WERI-Rb-1 (cell line): ENCODE measurements around the gene EVI5.
"Not testable (repeated sequence)": the region's sequence is repeated elsewhere in the genome, so short reads cannot be mapped to it uniquely, and the experiment has no call there.

ENCODE experiments used
- DNase-seq: peaks from one replicate; pipeline ENCODE4 v3.0.0-alpha.2; 2020
- H3K27ac ChIP-seq: fragments of 250-450 bp; sonication (Bioruptor Pico); 2 replicates; pipeline ENCODE4 v1.5.1; 2020; ENCODE audit warnings: mild to moderate bottlenecking, moderate library complexity
- H3K27me3 ChIP-seq: fragments of 250-450 bp; sonication (Bioruptor Pico); 2 replicates; pipeline ENCODE4 v1.5.1; 2021; ENCODE audit warnings: mild to moderate bottlenecking, low read depth, moderate library complexity; ENCODE audit not compliant: insufficient read depth, severe bottlenecking
- H3K36me3 ChIP-seq: fragments of 250-450 bp; sonication (Bioruptor Pico); 2 replicates; pipeline ENCODE4 v1.5.1; 2020; ENCODE audit warnings: mild to moderate bottlenecking, moderate library complexity
- H3K4me3 ChIP-seq: 2 replicates; pipeline ENCODE4 v1.5.1; 2011; ENCODE audit warnings: low read depth, mild to moderate bottlenecking, control low read depth, low read length
- H3K9me3 ChIP-seq: fragments of 250-450 bp; sonication (Bioruptor Pico); 2 replicates; pipeline ENCODE4 v1.5.1; 2021; ENCODE audit warnings: mild to moderate bottlenecking, moderate library complexity; ENCODE audit not compliant: severe bottlenecking
- TF ChIP-seq, protein P1 (sequence below): IDR thresholded peaks from 2 replicates; pipeline ENCODE4 v1.5.1; 2011; ENCODE audit warnings: low read depth, mild to moderate bottlenecking, control low read depth, inconsistent platforms, low read length

The EVI5 gene

GRCh38 chr1:92721886-92722285, 63.0 kb downstream of the EVI5 start:
- H3K36me3 ChIP-seq, result no peaks in the 10 kb centered on the region

GRCh38 chr1:92721157-92721556, 63.8 kb downstream of the EVI5 start:
- not testable (repeated sequence) for H3K4me3 ChIP-seq, DNase-seq, H3K27ac ChIP-seq, H3K36me3 ChIP-seq, H3K9me3 ChIP-seq, H3K27me3 ChIP-seq

More at GRCh38 chr1:92721886-92722285, 63.0 kb downstream of the EVI5 start:
- Histone ChIP-seq H3K27me3 (no peaks in the 10 kb centered on the region), H3K27ac (no peak overlapping the region), H3K4me3 (no peak overlapping the region), H3K9me3 (no peaks in the 10 kb centered on the region)
- no peak for DNase-seq
- TF ChIP-seq, protein P1, sequence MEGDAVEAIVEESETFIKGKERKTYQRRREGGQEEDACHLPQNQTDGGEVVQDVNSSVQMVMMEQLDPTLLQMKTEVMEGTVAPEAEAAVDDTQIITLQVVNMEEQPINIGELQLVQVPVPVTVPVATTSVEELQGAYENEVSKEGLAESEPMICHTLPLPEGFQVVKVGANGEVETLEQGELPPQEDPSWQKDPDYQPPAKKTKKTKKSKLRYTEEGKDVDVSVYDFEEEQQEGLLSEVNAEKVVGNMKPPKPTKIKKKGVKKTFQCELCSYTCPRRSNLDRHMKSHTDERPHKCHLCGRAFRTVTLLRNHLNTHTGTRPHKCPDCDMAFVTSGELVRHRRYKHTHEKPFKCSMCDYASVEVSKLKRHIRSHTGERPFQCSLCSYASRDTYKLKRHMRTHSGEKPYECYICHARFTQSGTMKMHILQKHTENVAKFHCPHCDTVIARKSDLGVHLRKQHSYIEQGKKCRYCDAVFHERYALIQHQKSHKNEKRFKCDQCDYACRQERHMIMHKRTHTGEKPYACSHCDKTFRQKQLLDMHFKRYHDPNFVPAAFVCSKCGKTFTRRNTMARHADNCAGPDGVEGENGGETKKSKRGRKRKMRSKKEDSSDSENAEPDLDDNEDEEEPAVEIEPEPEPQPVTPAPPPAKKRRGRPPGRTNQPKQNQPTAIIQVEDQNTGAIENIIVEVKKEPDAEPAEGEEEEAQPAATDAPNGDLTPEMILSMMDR, result no peak

GRCh38 chr1:92715476-92715951, 69.4 kb downstream of the EVI5 start:
- not testable (repeated sequence) for H3K36me3 ChIP-seq, H3K4me3 ChIP-seq

GRCh38 chr1:92713939-92714338, 71.0 kb downstream of the EVI5 start:
- Histone ChIP-seq H3K36me3 (no peaks in the 10 kb centered on the region), H3K27ac (no peak overlapping the region), H3K4me3 (no peak overlapping the region), H3K27me3 (no peaks in the 10 kb centered on the region), H3K9me3 (no peaks in the 10 kb centered on the region)
- TF ChIP-seq, protein P1, result no peak
- DNase-seq, result no peak

More at GRCh38 chr1:92715476-92715951, 69.4 kb downstream of the EVI5 start:
- H3K27me3 ChIP-seq, DNase-seq, H3K9me3 ChIP-seq, H3K27ac ChIP-seq: not testable (repeated sequence)

DNA sequence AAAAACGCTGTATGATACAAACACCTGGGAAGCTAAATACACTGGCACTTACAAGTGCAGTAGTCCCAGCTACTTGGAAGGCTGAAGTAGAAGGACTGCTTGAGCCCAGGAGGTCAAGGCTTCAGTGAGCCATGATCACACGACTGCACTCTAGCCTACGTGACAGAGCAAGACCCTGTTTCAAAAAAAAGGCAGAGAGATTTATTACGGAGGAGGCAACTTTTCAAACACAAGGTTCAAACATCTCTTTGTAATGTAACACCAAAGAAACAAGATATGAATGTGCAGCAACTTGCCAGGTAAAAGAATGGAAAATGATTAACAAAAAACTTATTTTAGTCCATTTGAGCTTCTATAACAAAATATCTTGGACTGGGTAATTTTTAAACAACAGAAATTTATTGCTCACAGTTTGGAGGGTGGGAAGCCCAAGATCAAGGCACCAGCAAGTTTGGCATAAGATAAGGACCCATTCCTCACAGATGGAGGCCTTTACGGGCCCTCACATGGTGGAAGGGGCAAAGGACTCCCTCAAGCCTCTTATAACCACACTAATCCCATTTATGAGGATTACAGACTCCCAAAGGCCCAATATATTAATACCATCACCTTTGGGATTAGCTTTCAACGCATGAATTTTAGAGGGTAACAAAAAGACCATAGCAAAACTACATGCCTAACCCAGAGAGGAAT, 73.3 kb downstream of the EVI5 start:
- H3K9me3 ChIP-seq, result no peaks in the 10 kb centered on the region
- H3K27ac ChIP-seq, result no peak overlapping the region
- no peak overlapping the region for H3K4me3 ChIP-seq
- DNase-seq, result peak; percentile 33
- H3K36me3 ChIP-seq, result no peaks in the 10 kb centered on the region
- no peaks in the 10 kb centered on the region for H3K27me3 ChIP-seq
- TF ChIP-seq, protein P1, result no peak

- no peak overlapping the region for H3K27ac ChIP-seq
- TF ChIP-seq, protein P1, result no peak
- no peak for DNase-seq
- no peaks in the 10 kb centered on the region for H3K9me3 ChIP-seq
- H3K36me3 ChIP-seq, result no peaks in the 10 kb centered on the region
- no peak overlapping the region for H3K4me3 ChIP-seq
- no peaks in the 10 kb centered on the region for H3K27me3 ChIP-seq
Observed at GRCh38 chr1:92709738-92710137, 75.2 kb downstream of the EVI5 start.
